KOPT-K1 (cell line): ENCODE data around the gene TMTC1.

ENCODE experiments used
- H3K27ac ChIP-seq: fragments of 200-600 bp; sonication (generic); 2 replicates; pipeline ENCODE4 v1.5.1; 2016; ENCODE audit warnings: antibody characterized with exemption, mild to moderate bottlenecking, low read depth, low read length; ENCODE audit not compliant: poor library complexity, severe bottlenecking
- H3K36me3 ChIP-seq: fragments of 200-600 bp; sonication (generic); 2 replicates; pipeline ENCODE4 v1.5.1; 2017; ENCODE audit warnings: antibody characterized with exemption, mild to moderate bottlenecking, low read length, moderate library complexity; ENCODE audit not compliant: insufficient read depth
- H3K9me3 ChIP-seq: fragments of 200-600 bp; sonication (generic); 2 replicates; pipeline ENCODE4 v1.5.1; 2017; ENCODE audit warnings: antibody characterized with exemption, low read length, mild to moderate bottlenecking; ENCODE audit not compliant: insufficient read depth, poor library complexity, severe bottlenecking

Gene TMTC1

DNA sequence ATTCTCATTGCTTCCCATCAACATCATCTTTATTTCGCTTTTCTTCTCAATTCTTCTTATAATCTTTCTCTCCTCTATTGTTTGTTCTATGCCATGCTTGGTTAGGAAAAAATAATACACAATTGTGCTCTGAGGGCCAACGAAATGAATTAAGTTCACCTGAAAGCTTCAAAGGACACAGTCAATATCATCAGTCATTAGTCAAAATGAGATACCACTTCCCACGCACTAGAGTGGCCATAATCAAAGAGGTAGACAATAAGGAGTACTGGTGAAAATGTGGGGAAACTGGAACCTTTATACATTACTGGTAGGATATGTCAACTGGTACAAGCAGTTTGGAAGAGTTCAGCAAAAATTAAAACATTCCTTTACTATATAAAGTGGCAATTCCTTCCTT lies 91.5 kb downstream of the TMTC1 start:
- H3K27ac ChIP-seq, result no peak overlapping the region
- H3K9me3 ChIP-seq, result no peaks in the 10 kb centered on the region
- no peaks in the 10 kb centered on the region for H3K36me3 ChIP-seq

DNA sequence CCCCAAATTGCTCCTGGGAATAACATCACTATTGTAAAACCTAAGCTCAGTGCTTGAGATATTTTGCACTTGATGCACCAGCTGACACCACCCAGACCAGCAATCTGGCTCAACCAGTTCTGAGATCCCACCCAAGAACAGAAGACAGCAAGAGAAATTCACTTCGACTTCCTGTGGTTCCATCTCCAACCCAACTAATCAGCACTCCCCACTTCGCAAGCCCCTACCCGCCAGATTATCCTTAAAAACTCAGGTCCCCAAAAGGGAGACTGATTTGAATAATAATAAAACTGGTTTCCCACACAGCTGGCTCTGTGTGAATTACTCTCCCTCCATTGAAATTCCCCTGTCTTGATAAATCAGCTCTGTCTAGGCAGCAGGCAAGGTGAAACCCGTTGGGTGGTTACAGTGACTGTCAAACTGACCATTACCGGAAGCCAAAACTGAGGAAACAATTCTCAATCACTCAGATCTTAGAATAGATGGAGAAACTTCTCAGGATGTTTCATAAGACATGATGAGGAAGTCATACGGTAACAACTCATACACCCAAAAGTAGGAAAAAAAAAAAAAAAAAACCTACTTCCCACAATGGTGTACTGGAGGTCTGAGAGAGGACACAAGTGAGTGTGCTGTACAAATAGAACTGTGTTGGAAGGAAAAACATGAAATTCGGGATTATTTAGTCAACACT lies 92.4 kb downstream of the TMTC1 start:
- Histone ChIP-seq H3K27ac (no peak overlapping the region), H3K9me3 (no peaks in the 10 kb centered on the region), H3K36me3 (no peaks in the 10 kb centered on the region)

DNA sequence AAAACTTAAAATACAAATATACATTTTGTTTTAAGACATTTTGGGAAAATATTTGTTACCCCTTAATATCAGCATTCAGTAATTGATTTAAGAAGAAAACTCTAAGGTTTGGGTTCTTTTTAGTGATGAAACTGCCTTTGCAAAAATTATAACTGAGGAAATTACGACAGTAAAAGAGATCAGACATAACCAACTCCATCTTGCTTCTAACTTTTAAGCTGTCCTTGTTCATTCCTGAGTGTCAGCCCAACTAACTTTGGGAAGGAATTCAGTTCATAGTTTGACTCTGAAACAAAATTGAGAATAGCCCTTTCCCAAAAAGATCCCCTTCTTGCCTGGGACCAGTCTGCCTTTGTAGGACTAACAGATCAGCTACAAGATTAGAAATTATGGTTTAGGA lies 93.0 kb downstream of the TMTC1 start:
- Histone ChIP-seq H3K27ac (no peak overlapping the region), H3K9me3 (no peaks in the 10 kb centered on the region), H3K36me3 (no peaks in the 10 kb centered on the region)

DNA sequence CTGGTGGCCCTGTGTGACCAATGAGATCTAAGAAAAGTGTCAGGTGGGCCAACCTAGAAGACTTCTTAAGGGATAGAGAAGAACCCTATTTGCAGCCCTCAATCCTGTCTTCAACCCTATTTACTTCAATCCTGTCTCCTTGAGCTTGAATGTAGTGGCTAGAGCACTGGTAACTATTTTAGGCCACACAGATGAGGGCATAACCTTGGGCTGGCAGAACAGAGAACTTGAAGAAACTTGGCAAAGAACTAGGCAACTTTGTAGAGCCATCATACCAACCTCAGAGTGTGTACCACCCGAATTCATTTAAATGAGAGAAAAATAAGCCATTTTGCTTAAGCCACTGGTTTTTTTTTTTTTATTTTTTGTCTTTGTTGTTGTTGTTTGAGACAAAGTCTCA lies 94.8 kb downstream of the TMTC1 start:
- no peaks in the 10 kb centered on the region for H3K36me3 ChIP-seq
- no peaks in the 10 kb centered on the region for H3K9me3 ChIP-seq
- H3K27ac ChIP-seq, result no peak overlapping the region

DNA sequence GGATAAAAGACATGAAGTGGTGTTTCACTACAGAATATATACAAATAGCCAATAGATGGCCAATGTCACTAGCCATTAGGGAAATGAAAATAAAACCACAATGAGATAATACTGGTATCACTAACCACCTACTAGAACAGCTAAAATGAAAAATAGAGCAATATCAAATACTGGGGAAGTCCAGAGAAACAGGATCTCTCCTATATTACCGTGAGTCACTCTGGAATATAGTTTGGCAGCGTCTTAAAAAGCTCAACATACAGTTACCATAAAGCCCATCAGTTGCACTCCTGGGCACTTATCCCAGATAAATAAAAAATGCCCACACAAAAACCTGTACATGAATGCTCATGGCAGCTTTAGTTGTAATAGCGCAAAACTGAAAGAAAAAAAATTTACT lies 101.7 kb downstream of the TMTC1 start:
- Histone ChIP-seq H3K36me3 (no peaks in the 10 kb centered on the region), H3K9me3 (no peaks in the 10 kb centered on the region)

DNA sequence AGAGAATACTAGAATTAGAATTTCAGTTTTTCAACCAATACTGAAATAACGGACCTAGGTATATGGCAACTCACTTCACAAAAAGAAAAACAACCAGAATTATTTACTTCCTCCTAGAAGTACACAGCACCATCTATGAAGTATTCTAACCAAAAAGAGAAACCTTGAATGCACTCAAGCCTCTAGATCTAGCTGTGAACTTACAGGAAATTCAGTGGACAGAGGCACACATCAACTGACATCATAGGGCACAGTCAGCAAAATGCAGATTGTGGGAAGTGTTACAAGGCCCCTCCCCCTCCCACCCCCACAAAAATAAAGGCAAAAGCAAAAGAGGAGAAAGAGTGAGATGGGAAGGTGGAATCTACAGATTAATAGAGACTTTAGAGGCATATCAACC lies 102.4 kb downstream of the TMTC1 start:
- Histone ChIP-seq H3K9me3 (no peaks in the 10 kb centered on the region), H3K36me3 (no peaks in the 10 kb centered on the region), H3K27ac (no peak overlapping the region)

More for the DNA sequence above, 101.7 kb downstream of the TMTC1 start:
- H3K27ac ChIP-seq, result no peak overlapping the region

DNA sequence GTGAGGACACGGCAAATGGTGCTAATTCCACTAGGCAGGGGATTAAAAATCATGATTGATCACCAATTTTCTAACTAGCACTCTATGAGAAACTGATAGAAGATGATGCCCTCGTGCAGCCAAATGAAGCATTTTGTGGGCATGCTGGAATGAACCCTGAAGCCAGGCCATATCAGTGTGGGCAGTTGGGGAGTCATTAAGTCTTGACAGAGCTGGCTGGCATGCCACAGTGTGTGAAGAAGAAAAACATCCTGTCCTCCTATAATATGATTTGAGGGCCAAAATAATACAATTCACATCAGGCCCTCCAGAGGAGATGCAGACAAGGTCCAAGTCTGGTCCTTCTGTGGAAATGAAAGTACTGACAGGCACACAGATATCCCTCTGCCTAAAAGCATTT lies 107.1 kb downstream of the TMTC1 start:
- H3K27ac ChIP-seq, result no peak overlapping the region
- H3K36me3 ChIP-seq, result no peaks in the 10 kb centered on the region
- no peaks in the 10 kb centered on the region for H3K9me3 ChIP-seq

DNA sequence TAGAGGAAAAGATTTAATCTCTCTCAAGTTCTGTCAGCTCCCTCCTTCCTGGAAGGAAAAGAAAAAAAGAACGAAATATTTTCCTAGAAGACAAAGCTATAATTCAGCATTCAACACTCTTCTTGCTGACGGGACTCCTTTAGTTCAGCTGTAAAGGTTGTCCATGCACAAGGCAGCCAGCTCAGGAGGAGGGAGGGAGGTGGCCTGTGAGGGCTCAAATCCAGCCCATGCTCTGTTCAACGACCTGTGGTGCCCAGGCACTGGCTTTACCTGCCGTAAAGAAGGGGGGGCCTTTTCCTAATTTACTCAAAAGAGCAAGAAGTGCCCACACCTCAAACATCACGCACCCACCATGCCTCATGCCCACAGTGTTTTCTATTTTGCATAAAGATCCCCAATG lies 109.3 kb downstream of the TMTC1 start:
- H3K9me3 ChIP-seq, result no peaks in the 10 kb centered on the region
- H3K36me3 ChIP-seq, result no peaks in the 10 kb centered on the region
- no peak overlapping the region for H3K27ac ChIP-seq

DNA sequence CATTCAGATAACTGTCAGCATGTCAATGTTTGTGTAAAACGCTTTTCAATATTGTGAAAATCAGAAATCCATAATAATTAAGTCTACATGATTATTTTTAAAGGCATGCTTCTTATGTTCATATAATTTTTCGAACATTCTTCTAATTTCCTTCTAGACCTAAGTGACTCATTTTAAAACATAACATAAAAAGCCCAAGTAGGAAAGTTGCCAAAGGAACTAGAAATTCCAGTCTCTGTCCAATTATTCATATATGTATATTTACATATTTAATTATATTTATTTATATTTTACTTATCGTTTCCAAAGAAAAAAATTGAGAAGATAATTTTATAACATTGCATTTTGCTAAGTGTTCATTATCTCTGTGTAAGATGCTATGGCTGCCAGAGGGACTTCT lies 110.4 kb downstream of the TMTC1 start:
- Histone ChIP-seq H3K27ac (no peak overlapping the region), H3K36me3 (no peaks in the 10 kb centered on the region), H3K9me3 (no peaks in the 10 kb centered on the region)

DNA sequence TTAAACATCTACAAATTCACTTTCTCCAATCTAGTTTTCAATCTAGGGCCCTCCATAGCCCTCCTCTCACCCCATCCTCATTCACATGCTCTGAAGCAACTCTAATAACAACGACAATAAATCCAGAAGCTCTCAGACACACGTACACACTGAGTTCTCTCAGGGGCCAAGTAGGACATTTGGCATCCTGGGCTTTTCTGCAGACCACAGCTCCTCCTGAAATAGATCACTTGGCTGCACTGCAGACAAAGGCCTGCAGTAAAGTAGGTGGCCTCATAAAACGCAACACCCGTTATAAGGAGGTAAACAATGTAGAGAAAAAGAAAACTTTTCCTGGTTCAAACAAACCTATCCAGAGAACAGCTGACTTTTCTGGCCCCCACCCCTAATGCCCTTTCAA lies 111.2 kb downstream of the TMTC1 start:
- Histone ChIP-seq H3K36me3 (no peaks in the 10 kb centered on the region), H3K27ac (no peak overlapping the region), H3K9me3 (no peaks in the 10 kb centered on the region)

DNA sequence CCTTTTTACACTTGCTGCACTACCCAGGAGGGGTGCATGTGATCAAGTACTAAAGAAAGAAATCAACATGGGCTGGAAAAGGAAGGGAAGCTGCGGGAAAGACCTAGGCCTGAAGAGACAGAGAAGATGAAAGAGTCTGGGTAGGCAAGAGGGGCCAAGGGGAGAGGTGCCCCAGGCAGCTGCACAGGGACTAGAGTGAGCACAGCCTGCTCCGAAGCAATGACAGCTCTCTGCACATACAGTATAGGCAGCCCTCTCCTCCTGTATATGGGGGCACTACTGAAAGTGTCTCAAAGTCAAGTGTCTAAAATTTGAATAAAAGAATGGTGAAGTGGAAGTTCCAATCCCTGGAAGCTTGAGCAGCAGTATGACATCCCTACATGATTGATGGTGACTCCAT lies 112.0 kb downstream of the TMTC1 start:
- Histone ChIP-seq H3K27ac (no peak overlapping the region), H3K36me3 (no peaks in the 10 kb centered on the region), H3K9me3 (no peaks in the 10 kb centered on the region)

DNA sequence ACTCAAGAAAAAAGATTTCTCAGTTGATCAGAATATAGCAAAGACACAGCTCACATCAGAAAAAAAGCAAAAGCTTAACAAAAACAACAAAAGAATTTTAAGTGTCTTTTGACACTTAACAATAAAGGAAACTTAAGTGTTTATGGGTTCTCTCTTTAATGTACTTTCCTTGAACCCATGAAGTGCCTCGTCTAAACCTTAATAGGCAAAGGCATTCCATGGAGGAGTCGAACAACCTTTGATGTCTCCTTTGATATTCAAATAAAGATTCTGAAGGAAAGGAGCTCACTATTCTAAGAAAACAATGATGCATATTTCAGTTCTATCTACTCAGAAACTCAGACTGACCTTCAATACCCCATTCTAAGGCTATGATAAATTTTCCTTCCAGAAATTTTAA lies 116.7 kb downstream of the TMTC1 start:
- H3K9me3 ChIP-seq, result no peaks in the 10 kb centered on the region
- H3K36me3 ChIP-seq, result no peaks in the 10 kb centered on the region
- no peak overlapping the region for H3K27ac ChIP-seq

DNA sequence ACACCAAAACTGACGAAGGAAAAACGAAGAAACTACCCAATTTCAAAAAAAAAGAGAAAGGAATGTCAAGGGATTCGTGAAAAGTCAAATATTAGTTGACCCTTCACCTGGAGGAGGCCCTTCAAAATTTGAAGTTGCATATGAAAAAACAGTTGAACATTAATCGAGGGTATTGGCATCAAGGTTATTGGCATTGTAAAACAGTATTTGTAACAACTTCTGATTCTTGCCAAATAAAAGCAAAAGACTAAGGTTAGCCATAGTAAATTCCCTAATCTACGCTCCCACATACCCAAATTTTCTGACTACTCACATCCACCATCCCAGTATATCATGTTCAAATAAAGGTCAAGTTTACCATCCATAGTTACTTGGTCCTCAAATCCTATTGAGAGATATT lies 118.6 kb downstream of the TMTC1 start:
- H3K27ac ChIP-seq, result no peak overlapping the region
- H3K9me3 ChIP-seq, result no peaks in the 10 kb centered on the region
- no peaks in the 10 kb centered on the region for H3K36me3 ChIP-seq

DNA sequence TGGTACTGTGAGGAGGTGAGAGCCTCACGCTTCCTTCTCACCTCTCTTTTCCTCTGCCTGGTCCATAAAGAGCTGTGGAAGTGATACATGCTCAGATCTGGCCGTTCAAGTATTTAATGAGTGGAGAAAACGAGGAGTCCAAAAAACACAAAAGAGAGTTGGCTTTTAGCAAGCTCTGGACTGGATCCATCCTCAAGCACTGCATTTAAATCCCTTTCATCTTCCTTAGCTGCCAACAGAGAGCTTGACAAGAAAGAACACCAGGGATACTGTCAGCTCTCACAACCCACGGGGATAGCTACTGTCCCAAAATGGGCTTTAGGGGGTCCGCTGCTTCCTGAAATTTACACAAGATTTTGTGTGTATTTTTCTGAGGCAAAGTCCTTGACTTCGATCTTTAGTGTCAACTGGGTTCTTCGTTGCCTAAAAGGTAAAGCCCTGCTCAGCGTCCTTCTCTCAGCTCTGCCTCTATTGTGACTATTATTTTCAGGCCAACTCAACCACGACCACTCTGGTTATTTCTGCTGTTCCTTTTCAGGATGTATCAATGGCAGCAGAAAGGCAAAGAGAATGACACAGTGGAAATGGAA lies 120.9 kb downstream of the TMTC1 start:
- H3K9me3 ChIP-seq, result no peaks in the 10 kb centered on the region
- H3K36me3 ChIP-seq, result no peaks in the 10 kb centered on the region
- no peak overlapping the region for H3K27ac ChIP-seq

DNA sequence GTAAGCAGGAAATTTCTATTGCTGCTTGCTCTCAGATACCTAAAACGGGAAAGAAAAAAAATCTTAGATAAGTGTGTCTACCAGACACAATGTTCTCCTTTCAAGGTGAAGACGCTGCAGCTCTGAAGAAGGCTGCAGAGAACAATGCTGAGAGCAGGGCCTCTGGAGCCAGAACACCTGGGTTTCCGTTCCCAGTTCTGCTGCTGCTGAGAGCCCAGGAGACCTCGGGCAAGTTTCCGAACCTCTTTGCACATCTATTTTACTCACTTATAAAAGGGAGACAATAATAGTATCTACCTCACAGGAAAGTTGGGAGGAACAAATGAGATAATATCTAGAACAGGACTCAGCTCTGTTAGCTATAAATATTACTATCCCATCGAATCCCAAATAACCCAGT lies 122.9 kb downstream of the TMTC1 start:
- Histone ChIP-seq H3K9me3 (no peaks in the 10 kb centered on the region), H3K36me3 (no peaks in the 10 kb centered on the region), H3K27ac (no peak overlapping the region)

DNA sequence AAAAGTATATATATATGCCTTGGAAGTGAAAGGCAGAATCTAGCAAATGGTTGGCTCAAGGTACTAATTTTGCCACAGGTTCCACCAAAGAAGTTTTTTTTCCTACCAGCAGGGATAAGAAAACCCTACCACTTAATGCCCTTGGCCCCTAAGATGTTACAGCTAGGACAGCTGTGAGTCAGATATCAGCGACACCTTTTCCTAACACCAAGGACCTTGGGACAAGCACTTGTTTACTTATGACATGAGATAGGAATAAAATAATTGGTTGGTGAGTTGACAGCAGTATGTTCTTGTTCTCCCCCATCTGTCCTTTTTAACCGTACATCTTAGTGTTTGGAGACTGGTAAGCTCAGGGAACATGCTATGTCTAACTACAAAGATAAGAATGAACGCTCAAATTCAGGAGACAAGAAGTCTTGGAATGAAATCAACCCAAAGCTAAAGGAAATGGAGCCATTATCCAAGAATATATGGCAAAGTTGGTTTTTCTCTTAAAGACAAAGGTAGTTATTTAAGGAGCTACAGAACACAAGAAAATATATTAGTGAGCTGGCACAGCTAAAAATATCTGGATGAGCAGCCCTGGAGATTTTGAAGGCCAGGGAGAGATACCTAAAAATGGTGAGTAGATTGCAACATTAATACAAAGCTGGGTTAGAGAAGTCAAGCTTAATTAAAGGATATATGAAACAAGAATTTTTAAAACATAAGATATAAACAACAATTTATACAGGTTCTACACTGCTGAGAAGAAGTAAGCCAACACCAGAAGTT lies 126.8 kb downstream of the TMTC1 start:
- no peaks in the 10 kb centered on the region for H3K36me3 ChIP-seq

More for the DNA sequence above, 126.8 kb downstream of the TMTC1 start:
- Histone ChIP-seq H3K27ac (no peak overlapping the region), H3K9me3 (no peaks in the 10 kb centered on the region)
